T-helper 2 cell treated with Interferon-gamma antibody and Interleukin-4, amounts not matched to agents 100 ng/mL and 5 ng/mL, for 36 hours (primary cell): ENCODE data around the gene DLGAP4. TPM values are rescaled to one million over a fixed set of nuclear protein-coding genes. Genes with fewer than 3 reads are reported as not detected.

Experiments used
- intact Hi-C: fragments of 100-400 bp; cut with micrococcal nuclease; formaldehyde crosslinking; loops from one replicate; pipeline ENCODE4 v1.15.1; 2023
- total RNA-seq: library from RNA; stranded (reverse); gene quantifications from 2 replicates; pipeline ENCODE4 v1.2.3, GENCODE V29; 2022

Gene DLGAP4
- total RNA-seq, 1 donor from 2014 or later = 24.0 TPM

- intact Hi-C loops = no loop called here
Measured at GRCh38 chr20:36399969-36400545, 93.9 kb downstream of the DLGAP4 start.

GRCh38 chr20:36400909-36401735 lies 95.0 kb downstream of the DLGAP4 start:
- intact Hi-C loops = no loop called here

- intact Hi-C loops = no loop called here
Measured at GRCh38 chr20:36402708-36403107, 96.6 kb downstream of the DLGAP4 start.

DNA sequence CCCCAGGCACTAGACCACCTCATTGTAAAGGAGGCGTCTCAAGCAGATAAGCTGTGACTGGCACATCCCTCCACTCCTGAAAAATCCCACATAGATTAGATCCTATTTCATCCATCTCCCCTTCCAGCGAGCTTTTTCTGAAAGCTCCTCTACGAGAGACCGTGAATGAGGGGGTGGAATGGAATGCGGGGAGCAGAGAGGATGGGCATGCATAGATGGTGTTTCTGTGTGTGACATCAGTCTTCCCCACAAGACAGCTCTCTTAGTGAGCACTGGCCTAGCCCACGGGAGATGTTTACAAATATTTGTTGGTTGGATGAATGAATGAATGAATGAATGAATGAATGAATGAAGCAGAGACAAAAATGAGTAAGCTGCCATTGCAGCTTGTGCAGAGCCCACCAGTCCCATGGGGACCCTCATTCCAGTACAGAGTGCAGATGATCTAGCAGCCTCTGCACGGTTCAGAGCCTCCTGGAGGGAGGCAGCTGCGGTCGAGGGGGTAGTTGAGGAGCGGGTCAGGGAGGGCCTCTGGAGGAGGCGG lies 98.4 kb downstream of the DLGAP4 start:
- intact Hi-C loops = no loop called here

- intact Hi-C loops = no loop called here
Measured at GRCh38 chr20:36405255-36405654, 99.1 kb downstream of the DLGAP4 start.

DNA sequence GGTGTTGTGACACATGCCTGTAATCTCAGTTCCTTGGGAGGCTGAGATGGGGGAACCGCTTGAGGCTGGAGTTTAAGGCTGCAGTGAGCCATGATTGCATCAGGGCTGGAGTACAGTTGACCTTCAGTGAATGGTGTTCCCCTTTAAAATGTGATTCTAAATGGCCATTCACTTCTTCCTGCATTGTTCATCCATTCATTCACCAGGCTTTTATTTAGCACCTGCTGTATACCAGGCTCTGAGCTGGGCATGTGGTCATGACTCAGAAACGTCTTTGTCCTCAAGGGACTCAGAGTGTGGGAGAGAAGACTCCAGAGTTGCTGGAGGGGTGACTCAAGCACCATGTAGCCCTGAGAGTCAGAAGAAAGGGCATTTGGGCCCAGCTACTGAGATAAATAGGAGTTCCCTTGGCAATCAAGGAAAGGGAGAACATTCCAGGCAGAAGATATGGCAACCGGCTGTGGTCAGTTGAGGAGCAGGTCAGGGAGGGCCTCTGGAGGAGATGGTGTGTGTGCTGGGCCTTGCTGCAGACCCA lies 101.1 kb downstream of the DLGAP4 start:
- intact Hi-C loops = no loop called here

- intact Hi-C loops = no loop called here
Measured at GRCh38 chr20:36408219-36408618, 102.1 kb downstream of the DLGAP4 start.

DNA sequence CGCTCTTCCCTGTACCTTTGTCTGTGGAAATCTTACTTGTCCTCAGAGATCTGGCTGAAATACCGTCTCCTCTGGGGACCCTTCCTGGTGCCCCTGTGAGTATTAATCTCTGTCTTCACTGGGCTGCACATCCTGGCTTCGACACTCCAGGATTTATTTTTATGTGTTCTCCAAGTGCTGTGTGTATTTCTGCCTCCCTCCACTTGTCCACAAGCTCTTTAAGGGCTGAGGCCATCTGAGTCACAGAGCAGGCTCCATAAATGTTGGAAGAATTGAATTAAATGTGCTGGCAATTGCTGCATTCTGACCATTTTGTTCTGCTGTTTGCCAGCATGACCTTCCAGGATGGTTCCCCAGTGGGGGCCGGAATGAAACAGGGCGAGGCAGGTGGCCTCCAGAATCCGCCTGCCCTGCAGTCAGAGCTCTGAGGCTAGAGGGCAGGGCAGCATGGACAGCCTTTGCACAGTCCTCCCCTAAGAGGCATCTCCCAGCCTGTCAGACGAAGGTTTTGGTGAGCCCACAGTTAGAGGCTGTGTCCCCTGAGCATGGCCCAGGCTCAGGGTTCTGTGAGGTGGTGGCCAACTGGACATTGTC lies 105.8 kb downstream of the DLGAP4 start:
- intact Hi-C loops = no loop called here

GRCh38 chr20:36415475-36416002 lies 109.4 kb downstream of the DLGAP4 start:
- intact Hi-C loops = no loop called here

- intact Hi-C loops = no loop called here
Measured at GRCh38 chr20:36418711-36419110, 112.6 kb downstream of the DLGAP4 start.

- intact Hi-C loops = no loop called here
Measured at GRCh38 chr20:36421641-36422040, 115.5 kb downstream of the DLGAP4 start.

DNA sequence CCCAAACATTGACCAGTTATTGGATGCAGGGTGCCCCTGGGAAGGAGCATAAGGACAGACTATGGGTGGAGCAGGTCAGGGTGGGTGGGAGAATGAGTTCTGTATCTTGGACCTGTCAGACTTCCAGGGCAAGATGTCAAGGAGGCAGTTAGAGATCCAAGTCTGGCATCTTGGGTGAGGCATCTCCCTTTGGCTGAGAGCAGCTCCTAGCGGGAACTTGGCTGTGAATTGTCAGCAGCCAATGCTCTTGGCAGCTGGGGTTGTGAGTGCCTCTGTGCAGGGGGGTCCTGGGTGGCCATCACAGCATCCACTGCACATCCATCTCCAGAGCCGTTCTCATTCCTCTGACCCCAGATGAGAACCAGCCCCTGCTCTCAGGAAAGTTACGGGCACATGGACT lies 118.2 kb downstream of the DLGAP4 start:
- intact Hi-C loops = no loop called here

GRCh38 chr20:36425166-36425565 lies 119.0 kb downstream of the DLGAP4 start:
- intact Hi-C loops = no loop called here

- intact Hi-C loops = no loop called here
Measured at GRCh38 chr20:36431604-36432003, 125.5 kb downstream of the DLGAP4 start.

- intact Hi-C loops = no loop called here
Measured at GRCh38 chr20:36432096-36432495, 126.0 kb downstream of the DLGAP4 start.

GRCh38 chr20:36434383-36434782 lies 128.2 kb downstream of the DLGAP4 start:
- intact Hi-C loops = no loop called here

DNA sequence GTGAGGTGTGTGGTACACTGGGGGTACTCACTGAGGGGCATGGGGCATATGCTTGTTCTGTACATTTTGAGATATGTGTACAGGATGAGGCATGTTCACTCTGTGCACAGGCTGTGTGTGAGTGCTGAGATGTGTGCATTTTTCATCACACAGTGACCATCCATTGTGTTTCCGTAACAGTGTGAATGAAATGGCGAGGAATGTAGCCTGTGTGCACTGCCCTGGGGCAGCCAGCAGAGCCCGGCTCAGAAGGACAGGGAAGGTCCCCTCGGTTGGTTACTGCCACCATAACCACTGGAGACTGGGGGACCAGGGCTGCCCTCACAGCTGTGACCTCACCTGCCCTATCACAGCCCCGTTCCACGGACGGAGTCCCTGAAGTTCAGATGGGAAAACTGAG lies 129.0 kb downstream of the DLGAP4 start:
- intact Hi-C loops = no loop called here

GRCh38 chr20:36435592-36436541 lies 129.7 kb downstream of the DLGAP4 start:
- intact Hi-C loops = no loop called here

GRCh38 chr20:36439040-36439730 lies 133.0 kb downstream of the DLGAP4 start:
- intact Hi-C loops = loop anchor here (1.0 to 2.0 kb wide), 2 partner anchors 166 to 236 kb away; no protein-coding TSS in a partner anchor

DNA sequence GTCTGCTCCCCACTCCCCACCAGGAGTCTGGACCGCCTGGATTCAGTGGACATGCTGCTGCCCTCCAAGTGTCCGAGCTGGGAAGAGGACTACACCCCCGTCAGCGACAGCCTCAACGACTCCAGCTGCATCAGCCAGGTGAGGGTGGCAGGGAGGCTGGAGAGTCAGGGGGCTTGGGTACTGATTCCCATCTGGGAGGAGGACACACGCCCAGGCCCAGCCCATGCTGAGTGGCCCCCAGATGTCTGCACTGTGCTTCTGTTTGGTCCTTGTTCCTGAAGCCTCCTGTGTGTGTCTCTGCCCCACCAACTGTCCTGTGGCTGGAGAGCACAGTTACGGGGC lies 133.6 kb downstream of the DLGAP4 start:
- intact Hi-C loops = loop anchor here (1.0 to 2.0 kb wide), 2 partner anchors 167 to 236 kb away; no protein-coding TSS in a partner anchor
